ENCODE results near the gene RPA1. TPM values are rescaled to one million over a fixed set of nuclear protein-coding genes. Genes with fewer than 3 reads are reported as not detected.
"Not testable (repeated sequence)": the region's sequence is repeated elsewhere in the genome, so short reads cannot be mapped to it uniquely, and the experiment has no call there.

The RPA1 gene
- total and polyA plus RNA-seq, 12 donors, result 12.9 to 109 (median 23.3) TPM

GRCh38 chr17:1803280-1803679 lies 26.5 kb upstream of the RPA1 start:
- intact Hi-C loops (cut with DNase I), result no loop called here
- DNase-seq, result peak in 1 of 7 donors; percentile 21
- TF ChIP-seq POLR2A (IDR thresholded peaks at IDR 0.05), result no peak
- no peak for TF ChIP-seq CTCF (IDR thresholded peaks at IDR 0.05)
- H3K4me1 ChIP-seq (replicated peaks in 1 of 2), result no peaks in the 10 kb centered on the region
- H3K4me3 ChIP-seq, result no peak overlapping the region
- no peaks in the 10 kb centered on the region for H3K27me3 ChIP-seq
- H3K36me3 ChIP-seq (replicated peaks in 1 of 2), result peaks cover 0 to 24% of the 10 kb centered on the region in 2 donors
- H3K27ac ChIP-seq, result no peak overlapping the region
- H3K9me3 ChIP-seq (replicated peaks in 1 of 3), result no peaks in the 10 kb centered on the region
- 86 to 97% (median 94%) methylated on average over 6 of the region's 6 CpGs for WGBS, 4 donors

- Histone ChIP-seq H3K36me3 (replicated peaks in 1 of 2) (peaks cover 0 to 26% of the 10 kb centered on the region in 2 donors), H3K27me3 (no peaks in the 10 kb centered on the region), H3K9me3 (replicated peaks in 1 of 3) (no peaks in the 10 kb centered on the region), H3K4me3 (no peak overlapping the region), H3K4me1 (replicated peaks in 1 of 2) (no peaks in the 10 kb centered on the region), H3K27ac (no peak overlapping the region)
- DNase-seq, result no peak
- TF ChIP-seq CTCF (IDR thresholded peaks at IDR 0.05), result no peak
- no peak for TF ChIP-seq POLR2A (IDR thresholded peaks at IDR 0.05)
- intact Hi-C loops (cut with DNase I), result no loop called here
- 88 to 95% (median 93%) methylated on average over 6 of the region's 6 CpGs for WGBS, 4 donors
These were observed 21.9 kb upstream of the RPA1 start for GRCh38 chr17:1807890-1808289.

- Histone ChIP-seq H3K36me3 (replicated peaks in 1 of 2) (peaks cover 0 to 25% of the 10 kb centered on the region in 2 donors), H3K4me3 (no peak overlapping the region), H3K9me3 (replicated peaks in 1 of 3) (no peaks in the 10 kb centered on the region), H3K27me3 (no peaks in the 10 kb centered on the region), H3K4me1 (replicated peaks in 1 of 2) (no peaks in the 10 kb centered on the region), H3K27ac (no peak overlapping the region)
- intact Hi-C loops (cut with DNase I), result no loop called here
- TF ChIP-seq CTCF (IDR thresholded peaks at IDR 0.05) (no peak), POLR2A (IDR thresholded peaks at IDR 0.05) (no peak)
- WGBS, 4 donors, result 73 to 81% (median 78%) methylated on average over 2 of the region's 2 CpGs
- DNase-seq, result no peak
These were observed 21.2 kb upstream of the RPA1 start for GRCh38 chr17:1808644-1809043.

GRCh38 chr17:1809815-1810214 lies 20.0 kb upstream of the RPA1 start:
- WGBS, 4 donors, result 94 to 100% (median 96%) methylated on average over 8 of the region's 8 CpGs
- DNase-seq; H3K27me3 ChIP-seq; H3K4me3 ChIP-seq; H3K9me3 ChIP-seq (replicated peaks in 1 of 3); intact Hi-C loops (cut with DNase I); H3K4me1 ChIP-seq (replicated peaks in 1 of 2); H3K27ac ChIP-seq: not testable (repeated sequence)
- H3K36me3 ChIP-seq (replicated peaks in 1 of 2), result peaks cover 0 to 15% of the 10 kb centered on the region in 2 donors

GRCh38 chr17:1810450-1811103 lies 19.2 kb upstream of the RPA1 start:
- intact Hi-C loops (cut with DNase I), result no loop called here
- 90 to 96% (median 94%) methylated on average over 16 to 20 of the region's 20 CpGs for WGBS, 4 donors
- H3K27me3 ChIP-seq, result no peaks in the 10 kb centered on the region
- H3K4me1 ChIP-seq (replicated peaks in 1 of 2), result no peaks in the 10 kb centered on the region
- H3K4me3 ChIP-seq, result no peak overlapping the region
- TF ChIP-seq CTCF (IDR thresholded peaks at IDR 0.05) (no peak), POLR2A (IDR thresholded peaks at IDR 0.05) (no peak)
- H3K27ac ChIP-seq, result no peak overlapping the region
- H3K36me3 ChIP-seq (replicated peaks in 1 of 2), result peaks cover 0 to 15% of the 10 kb centered on the region in 2 donors
- no peaks in the 10 kb centered on the region for H3K9me3 ChIP-seq (replicated peaks in 1 of 3)
- no peak for DNase-seq
